HepG2 (cell line): ENCODE data around the gene CFAP61.

Experiments used
- CHD4 ChIP-seq: fragments of 200-600 bp; sonication (generic); IDR thresholded peaks from 2 replicates; pipeline ENCODE4 v1.7.0; 2017; ENCODE audit warnings: mild to moderate bottlenecking, low read length, borderline replicate concordance
- CTCF ChIP-seq: sonication (generic); formaldehyde crosslinking; IDR thresholded peaks from 2 replicates; pipeline ENCODE4 v1.5.0; 2020; ENCODE audit warnings: mild to moderate bottlenecking, missing genetic modification reagents, moderate library complexity
- HIC2 ChIP-seq: sonication (generic); formaldehyde crosslinking; IDR thresholded peaks from 2 replicates; pipeline ENCODE4 v1.9.0; 2022; ENCODE audit warnings: low read depth, missing genetic modification reagents
- PHB2 ChIP-seq: fragments of 450-650 bp; IDR thresholded peaks from 2 replicates; pipeline ENCODE4 v1.6.1; 2018; ENCODE audit not compliant: partially characterized antibody
- POLR2AphosphoS5 ChIP-seq: IDR thresholded peaks from 2 replicates; pipeline ENCODE4 v1.6.1; 2012; ENCODE audit warnings: low read depth, low read length
- SMAD9 ChIP-seq: sonication (generic); formaldehyde crosslinking; IDR thresholded peaks from 2 replicates; pipeline ENCODE4 v1.5.1; 2020; ENCODE audit warnings: mild to moderate bottlenecking, missing genetic modification reagents
- TBL1XR1 ChIP-seq: fragments of 150-350 bp; IDR thresholded peaks from 2 replicates; pipeline ENCODE4 v1.6.1; 2014; ENCODE audit warnings: borderline replicate concordance, low read length; ENCODE audit not compliant: partially characterized antibody
- ZNF18 ChIP-seq: sonication (generic); formaldehyde crosslinking; IDR thresholded peaks from 2 replicates; pipeline ENCODE4 v1.8.0; 2022; ENCODE audit warnings: mild to moderate bottlenecking, missing genetic modification reagents; ENCODE audit not compliant: insufficient replicate concordance
- ZNF296 ChIP-seq: sonication (generic); formaldehyde crosslinking; conservative IDR thresholded peaks from 2 replicates; pipeline ENCODE4 v1.5.0; 2020; ENCODE audit warnings: mild to moderate bottlenecking, missing genetic modification reagents
- ZNF460 ChIP-seq: sonication (generic); formaldehyde crosslinking; IDR thresholded peaks from 2 replicates; pipeline ENCODE4 v1.5.1; 2020; ENCODE audit warnings: missing genetic modification reagents, mild to moderate bottlenecking, borderline replicate concordance
- ZNF513 ChIP-seq: sonication (generic); formaldehyde crosslinking; conservative IDR thresholded peaks from 2 replicates; pipeline ENCODE4 v1.5.0; 2020; ENCODE audit warnings: missing genetic modification reagents
- ZNF580 ChIP-seq: IDR thresholded peaks from 2 replicates; pipeline ENCODE4 v1.6.1; 2016; ENCODE audit warnings: low read depth, borderline replicate concordance
- ZNF605 ChIP-seq: sonication (generic); formaldehyde crosslinking; IDR thresholded peaks from 2 replicates; pipeline ENCODE4 v1.8.0; 2022; ENCODE audit warnings: mild to moderate bottlenecking, missing genetic modification reagents
- ZNF619 ChIP-seq: sonication (generic); formaldehyde crosslinking; IDR thresholded peaks from 2 replicates; pipeline ENCODE4 v1.4.0; 2020; ENCODE audit warnings: mild to moderate bottlenecking, missing genetic modification reagents

GRCh38 chr20:20216941-20217340 lies 164.6 kb downstream of the CFAP61 start:
- no peak for TF ChIP-seq CTCF (CRISPR knock-in tag)
- TF ChIP-seq HIC2: no peak
- no peak for TF ChIP-seq PHB2
- TF ChIP-seq ZNF296 (CRISPR knock-in tag): no peak
- no peak for TF ChIP-seq ZNF18
- TF ChIP-seq ZNF580 (CRISPR knock-in tag): no peak
- TF ChIP-seq CHD4: no peak
- TF ChIP-seq SMAD9: no peak
- no peak for TF ChIP-seq ZNF460 (CRISPR knock-in tag)
- no peak for TF ChIP-seq POLR2AphosphoS5
- no peak for TF ChIP-seq ZNF605
- no peak for TF ChIP-seq ZNF619 (CRISPR knock-in tag)
- no peak for TF ChIP-seq ZNF513
- TF ChIP-seq TBL1XR1: no peak
